K562 (cell line): ENCODE results near the gene ATP5F1C. TPM values are rescaled to one million over a fixed set of nuclear protein-coding genes. Genes with fewer than 3 reads are reported as not detected.
A peak's percentile ranks its signal among the peaks of the same experiment; 100 is the strongest.

Experiments
- C11orf30 ChIP-seq: fragments of 450-650 bp; IDR thresholded peaks from 2 replicates; pipeline ENCODE4 v1.6.1; 2016; ENCODE audit warnings: low read depth, mild to moderate bottlenecking
- E2F6 ChIP-seq, 2 experiments: IDR thresholded peaks; 2 replicates each; pipeline ENCODE4 v1.6.1; 2011; ENCODE audit warnings: borderline replicate concordance in 1 of 2, control low read depth in 1 of 2, low read depth in 1 of 2, low read length in 1 of 2, mild to moderate bottlenecking in 1 of 2, mixed read lengths in 1 of 2, moderate library complexity in 1 of 2; ENCODE audit not compliant: insufficient read depth in 1 of 2, insufficient read length in 1 of 2, poor library complexity in 1 of 2, severe bottlenecking in 1 of 2; ENCODE audit errors: extremely low read depth in 1 of 2
- FIP1L1 ChIP-seq: fragments of 200-400 bp; formaldehyde crosslinking; IDR thresholded peaks from 2 replicates; pipeline ENCODE4 v1.6.1; 2018; ENCODE audit warnings: mild to moderate bottlenecking, low read depth, low read length; ENCODE audit not compliant: poor library complexity, severe bottlenecking
- RBBP5 ChIP-seq: fragments of 200-600 bp; sonication (generic); IDR thresholded peaks from 2 replicates; pipeline ENCODE4 v1.6.1; 2012; ENCODE audit warnings: borderline replicate concordance, mild to moderate bottlenecking, low read length, control low read depth, inconsistent platforms; ENCODE audit not compliant: insufficient read depth, poor library complexity, severe bottlenecking
- RNF2 ChIP-seq: sonication (generic); IDR thresholded peaks from 2 replicates; pipeline ENCODE4 v1.6.1; 2016
- TFAP4 ChIP-seq: sonication (generic); formaldehyde crosslinking; IDR thresholded peaks from 2 replicates; pipeline ENCODE4 v1.8.0; 2022; ENCODE audit warnings: missing genetic modification reagents, mild to moderate bottlenecking, moderate library complexity, borderline replicate concordance
- ZNF518B ChIP-seq: fragments of 250-450 bp; sonication (Bioruptor Pico); IDR thresholded peaks from 2 replicates; pipeline ENCODE4 v1.5.0; 2021; ENCODE audit warnings: mild to moderate bottlenecking, moderate library complexity
- ZNF639 ChIP-seq, 2 experiments: fragments of 200-800 bp in 1 of 2; sonication (Bioruptor generic) in 1 of 2; sonication (generic) in 1 of 2; formaldehyde crosslinking in 1 of 2; IDR thresholded peaks in 1 of 2; conservative IDR thresholded peaks in 1 of 2; 2 replicates each; pipeline versions ENCODE4 v1.5.0 to v1.6.1; 2016 to 2020; ENCODE audit warnings: missing compliant biosample characterization in 1 of 2, missing genetic modification characterization in 1 of 2, missing genetic modification reagents in 1 of 2
- polyA plus RNA-seq, 8 experiments: library from polyadenylated mRNA; depleted of rRNA in 4 of 8; stranded (reverse) in 5 of 8; unstranded in 3 of 8; fragments of >200 nt; fragmentation: Nextera tagmentation in 2 of 8; fragmentation: Illumina TruSeq in 1 of 8; extraction: Ambion mirVana in 2 of 8; extraction: Trizol in 1 of 8; gene quantifications; 2 replicates each; pipeline versions ENCODE4 v1.2.1 to v1.2.3, GENCODE V29; 2011 to 2014; ENCODE audit warnings: inconsistent platforms in 1 of 8, missing spikeins in 1 of 8
- total RNA-seq, 7 experiments: library from RNA; depleted of rRNA in 6 of 7; stranded (reverse); fragments of >200 nt in 6 of 7; fragmentation: Illumina TruSeq in 2 of 7; extraction: Trizol in 2 of 7; gene quantifications; 2 replicates each; pipeline versions ENCODE4 v1.2.1 to v1.2.3, GENCODE V29; 2011 to 2021; ENCODE audit warnings: low replicate concordance in 1 of 7

ATP5F1C gene
- total and polyA plus RNA-seq, 9 of the 15 experiments (the other 6 are each of a cell fraction or from before 2014, with no cell fraction given): 389 to 1,475 (median 559) TPM

- TF ChIP-seq ZNF518B (CRISPR knock-in tag): no peak
- peak; percentile 97 for TF ChIP-seq RBBP5
- TF ChIP-seq RNF2: 0 out of 2 replicates have a peak, but pooled peaks have one; percentile 50
- peak; percentile 90 for TF ChIP-seq TFAP4 (CRISPR knock-in tag)
- TF ChIP-seq E2F6 (IDR thresholded peaks at IDR 0.05; ENCODE audit: borderline replicate concordance in 1 of 2, extremely low read depth in 1 of 2, insufficient read depth in 1 of 2, insufficient read length in 1 of 2, low read depth in 1 of 2, low read length in 1 of 2, poor library complexity in 1 of 2, severe bottlenecking in 1 of 2): peak; percentile 48 to 73
- TF ChIP-seq ZNF639 (CRISPR knock-in tag; conservative IDR thresholded peaks at IDR 0.05 in 1 of 2, IDR thresholded peaks at IDR 0.05 in 1 of 2): peak in 1 of 2 experiments; percentile 52; a peak in 1 of 4 replicates
- TF ChIP-seq C11orf30: peak; percentile 91
- TF ChIP-seq FIP1L1: no peak
Observed at GRCh38 chr10:7818295-7819120, 30.5 kb downstream of the ATP5F1C start, which contains the start of gene TAF3 (continued).
